ENCODE results near the gene TRPM2.
"Not testable (repeated sequence)": the region's sequence is repeated elsewhere in the genome, so short reads cannot be mapped to it uniquely, and the experiment has no call there.

Gene TRPM2

GRCh38 chr21:44379515-44379848 is 26.1 kb downstream of the TRPM2 start:
- H3K9me3 Mint-ChIP-seq (ENCODE audit: low read depth) = peaks cover 12% of the 10 kb centered on the region
- peaks cover 16% of the 10 kb centered on the region for H3K4me1 Mint-ChIP-seq (ENCODE audit: low read depth)
- H3K4me3 Mint-ChIP-seq = no peak overlapping the region
- no peaks in the 10 kb centered on the region for H3K27me3 Mint-ChIP-seq
- H3K27ac Mint-ChIP-seq = no peak overlapping the region
- H3K36me3 Mint-ChIP-seq = peaks cover 16% of the 10 kb centered on the region

- H3K36me3 Mint-ChIP-seq = peaks cover 21% of the 10 kb centered on the region
- peaks cover 10% of the 10 kb centered on the region for H3K4me1 Mint-ChIP-seq (ENCODE audit: low read depth)
- no peak overlapping the region for H3K27ac Mint-ChIP-seq
- peaks cover 19% of the 10 kb centered on the region for H3K9me3 Mint-ChIP-seq (ENCODE audit: low read depth)
- H3K4me3 Mint-ChIP-seq = no peak overlapping the region
- no peaks in the 10 kb centered on the region for H3K27me3 Mint-ChIP-seq
Measured at GRCh38 chr21:44379991-44380865, 26.8 kb downstream of the TRPM2 start.

GRCh38 chr21:44380876-44381275 is 27.5 kb downstream of the TRPM2 start:
- no peak overlapping the region for H3K27ac Mint-ChIP-seq
- peaks cover 4% of the 10 kb centered on the region for H3K4me1 Mint-ChIP-seq (ENCODE audit: low read depth)
- no peak overlapping the region for H3K4me3 Mint-ChIP-seq
- H3K36me3 Mint-ChIP-seq = peaks cover 28% of the 10 kb centered on the region
- peaks cover 24% of the 10 kb centered on the region for H3K9me3 Mint-ChIP-seq (ENCODE audit: low read depth)
- no peaks in the 10 kb centered on the region for H3K27me3 Mint-ChIP-seq

GRCh38 chr21:44381874-44382273 is 28.5 kb downstream of the TRPM2 start:
- peaks cover 24% of the 10 kb centered on the region for H3K9me3 Mint-ChIP-seq (ENCODE audit: low read depth)
- no peak overlapping the region for H3K27ac Mint-ChIP-seq
- no peak overlapping the region for H3K4me3 Mint-ChIP-seq
- no peaks in the 10 kb centered on the region for H3K4me1 Mint-ChIP-seq (ENCODE audit: low read depth)
- H3K36me3 Mint-ChIP-seq = peaks cover 30% of the 10 kb centered on the region
- H3K27me3 Mint-ChIP-seq = no peaks in the 10 kb centered on the region

GRCh38 chr21:44382536-44382935 is 29.1 kb downstream of the TRPM2 start:
- H3K27ac Mint-ChIP-seq = no peak overlapping the region
- peaks cover 30% of the 10 kb centered on the region for H3K36me3 Mint-ChIP-seq
- H3K4me1 Mint-ChIP-seq (ENCODE audit: low read depth) = no peaks in the 10 kb centered on the region
- H3K27me3 Mint-ChIP-seq = no peaks in the 10 kb centered on the region
- H3K4me3 Mint-ChIP-seq = no peak overlapping the region
- H3K9me3 Mint-ChIP-seq (ENCODE audit: low read depth) = peaks cover 24% of the 10 kb centered on the region

- no peaks in the 10 kb centered on the region for H3K27me3 Mint-ChIP-seq
- H3K4me1 Mint-ChIP-seq (ENCODE audit: low read depth) = no peaks in the 10 kb centered on the region
- peaks cover 24% of the 10 kb centered on the region for H3K9me3 Mint-ChIP-seq (ENCODE audit: low read depth)
- no peak overlapping the region for H3K27ac Mint-ChIP-seq
- no peak overlapping the region for H3K4me3 Mint-ChIP-seq
- H3K36me3 Mint-ChIP-seq = peaks cover 30% of the 10 kb centered on the region
Measured at GRCh38 chr21:44383216-44383615, 29.8 kb downstream of the TRPM2 start.

GRCh38 chr21:44384968-44385367 is 31.5 kb downstream of the TRPM2 start:
- no peaks in the 10 kb centered on the region for H3K27me3 Mint-ChIP-seq
- no peak overlapping the region for H3K27ac Mint-ChIP-seq
- peaks cover 30% of the 10 kb centered on the region for H3K36me3 Mint-ChIP-seq

GRCh38 chr21:44389335-44389734 is 35.9 kb downstream of the TRPM2 start:
- no peak overlapping the region for H3K27ac Mint-ChIP-seq
- no peaks in the 10 kb centered on the region for H3K27me3 Mint-ChIP-seq
- no peak overlapping the region for H3K4me3 Mint-ChIP-seq
- peaks cover 14% of the 10 kb centered on the region for H3K9me3 Mint-ChIP-seq (ENCODE audit: low read depth)
- peaks cover 17% of the 10 kb centered on the region for H3K36me3 Mint-ChIP-seq
- H3K4me1 Mint-ChIP-seq (ENCODE audit: low read depth) = no peaks in the 10 kb centered on the region

More at GRCh38 chr21:44384968-44385367, 31.5 kb downstream of the TRPM2 start:
- peaks cover 24% of the 10 kb centered on the region for H3K9me3 Mint-ChIP-seq (ENCODE audit: low read depth)
- no peak overlapping the region for H3K4me3 Mint-ChIP-seq
- H3K4me1 Mint-ChIP-seq (ENCODE audit: low read depth) = no peaks in the 10 kb centered on the region

- no peak overlapping the region for H3K4me3 Mint-ChIP-seq
- no peak overlapping the region for H3K27ac Mint-ChIP-seq
Measured at GRCh38 chr21:44390886-44391285, 37.5 kb downstream of the TRPM2 start.

GRCh38 chr21:44391345-44392091 is 38.1 kb downstream of the TRPM2 start:
- H3K9me3 Mint-ChIP-seq (ENCODE audit: low read depth) = no peaks in the 10 kb centered on the region
- no peak overlapping the region for H3K4me3 Mint-ChIP-seq
- H3K36me3 Mint-ChIP-seq = no peaks in the 10 kb centered on the region
- no peaks in the 10 kb centered on the region for H3K4me1 Mint-ChIP-seq (ENCODE audit: low read depth)
- no peak overlapping the region for H3K27ac Mint-ChIP-seq
- no peaks in the 10 kb centered on the region for H3K27me3 Mint-ChIP-seq

More at GRCh38 chr21:44390886-44391285, 37.5 kb downstream of the TRPM2 start:
- Mint-ChIP-seq H3K9me3 (ENCODE audit: low read depth) (no peaks in the 10 kb centered on the region), H3K27me3 (no peaks in the 10 kb centered on the region), H3K4me1 (ENCODE audit: low read depth) (no peaks in the 10 kb centered on the region), H3K36me3 (peaks cover 2% of the 10 kb centered on the region)

- no peaks in the 10 kb centered on the region for H3K36me3 Mint-ChIP-seq
- no peak overlapping the region for H3K27ac Mint-ChIP-seq
- H3K4me3 Mint-ChIP-seq = no peak overlapping the region
- H3K9me3 Mint-ChIP-seq (ENCODE audit: low read depth) = no peaks in the 10 kb centered on the region
- no peaks in the 10 kb centered on the region for H3K4me1 Mint-ChIP-seq (ENCODE audit: low read depth)
- H3K27me3 Mint-ChIP-seq = no peaks in the 10 kb centered on the region
Measured at GRCh38 chr21:44392185-44392584, 38.8 kb downstream of the TRPM2 start.

GRCh38 chr21:44392916-44393315 is 39.5 kb downstream of the TRPM2 start:
- Mint-ChIP-seq H3K36me3 (no peaks in the 10 kb centered on the region), H3K9me3 (ENCODE audit: low read depth) (no peaks in the 10 kb centered on the region), H3K27me3 (no peaks in the 10 kb centered on the region), H3K4me1 (ENCODE audit: low read depth) (no peaks in the 10 kb centered on the region), H3K27ac (no peak overlapping the region), H3K4me3 (no peak overlapping the region)

GRCh38 chr21:44394733-44395132 is 41.3 kb downstream of the TRPM2 start:
- no peak overlapping the region for H3K27ac Mint-ChIP-seq
- no peaks in the 10 kb centered on the region for H3K9me3 Mint-ChIP-seq (ENCODE audit: low read depth)
- no peak overlapping the region for H3K4me3 Mint-ChIP-seq
- no peaks in the 10 kb centered on the region for H3K27me3 Mint-ChIP-seq
- H3K4me1 Mint-ChIP-seq (ENCODE audit: low read depth) = no peaks in the 10 kb centered on the region
- no peaks in the 10 kb centered on the region for H3K36me3 Mint-ChIP-seq

- no peaks in the 10 kb centered on the region for H3K4me1 Mint-ChIP-seq (ENCODE audit: low read depth)
- no peaks in the 10 kb centered on the region for H3K36me3 Mint-ChIP-seq
- no peaks in the 10 kb centered on the region for H3K27me3 Mint-ChIP-seq
- H3K27ac Mint-ChIP-seq = no peak overlapping the region
- no peak overlapping the region for H3K4me3 Mint-ChIP-seq
- no peaks in the 10 kb centered on the region for H3K9me3 Mint-ChIP-seq (ENCODE audit: low read depth)
Measured at GRCh38 chr21:44395260-44395659, 41.8 kb downstream of the TRPM2 start.

GRCh38 chr21:44396803-44397202 is 43.4 kb downstream of the TRPM2 start:
- H3K4me1 Mint-ChIP-seq (ENCODE audit: low read depth); H3K36me3 Mint-ChIP-seq; H3K9me3 Mint-ChIP-seq (ENCODE audit: low read depth); H3K4me3 Mint-ChIP-seq; H3K27me3 Mint-ChIP-seq; H3K27ac Mint-ChIP-seq: not testable (repeated sequence)

All from activated naive CD8-positive, alpha-beta T cell (primary cell).